Measurements from ENCODE around the gene MYO1E.
"Not testable (repeated sequence)": the region's sequence is repeated elsewhere in the genome, so short reads cannot be mapped to it uniquely, and the experiment has no call there.

Gene MYO1E

DNA sequence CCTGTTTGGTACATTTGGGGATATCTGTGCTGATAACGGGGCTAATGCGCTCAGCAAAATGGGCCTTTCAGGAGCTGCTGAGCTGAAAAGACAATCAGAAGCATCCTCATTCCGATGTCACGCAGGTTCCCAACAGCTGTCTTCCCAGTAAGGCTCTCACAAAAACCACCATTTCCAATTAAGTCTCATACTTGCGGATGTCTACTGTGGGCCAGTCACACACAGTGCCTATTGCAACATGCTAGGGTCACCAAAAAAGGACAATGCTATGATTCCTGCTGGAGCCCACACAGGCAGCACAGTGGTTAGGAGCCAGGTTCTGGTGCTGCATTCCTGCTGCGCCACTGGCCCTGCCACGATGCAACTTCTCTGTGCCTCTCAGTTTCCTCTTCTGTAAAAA lies 182.4 kb downstream of the MYO1E start:
- DNase-seq: no peak

DNA sequence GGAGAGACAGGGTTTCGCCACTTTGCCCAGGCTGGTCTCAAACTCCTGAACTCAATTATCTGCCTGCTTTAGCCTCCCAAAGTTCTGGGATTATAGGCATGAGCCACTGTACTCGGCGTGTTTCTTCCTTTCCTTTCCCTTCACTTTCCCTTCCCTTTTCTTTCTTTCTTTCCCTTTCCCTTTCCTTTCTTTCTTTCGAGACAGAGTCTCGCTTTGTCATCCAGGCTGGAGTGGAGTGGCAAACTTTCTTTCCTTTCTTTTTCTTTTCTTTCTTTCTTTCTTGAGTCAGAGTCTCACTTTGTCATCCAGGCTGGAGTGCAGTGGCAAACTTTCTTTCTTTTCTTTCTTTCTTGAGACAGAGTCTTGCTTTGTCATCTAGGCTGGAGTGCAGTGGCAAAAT lies 183.4 kb downstream of the MYO1E start:
- DNase-seq: no peak

DNA sequence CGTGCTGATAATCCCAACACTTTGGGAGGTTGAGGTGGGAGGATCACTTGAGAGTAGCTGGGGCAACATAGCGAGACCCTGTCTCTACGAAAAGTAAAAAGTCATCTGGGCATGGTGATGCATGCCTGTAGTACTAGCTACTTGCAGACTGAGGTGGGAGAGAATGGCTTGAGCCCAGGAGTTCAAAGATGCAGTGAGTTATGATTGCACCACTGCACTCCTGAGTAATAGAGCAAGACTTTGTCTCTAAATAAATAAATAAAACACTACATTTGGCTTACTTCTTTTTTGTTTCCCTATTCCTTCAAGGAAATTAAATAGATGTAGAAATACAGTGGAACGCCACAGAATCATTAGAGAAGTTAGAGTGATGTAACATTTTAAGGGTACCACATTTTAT lies 186.2 kb downstream of the MYO1E start:
- no peak for DNase-seq

DNA sequence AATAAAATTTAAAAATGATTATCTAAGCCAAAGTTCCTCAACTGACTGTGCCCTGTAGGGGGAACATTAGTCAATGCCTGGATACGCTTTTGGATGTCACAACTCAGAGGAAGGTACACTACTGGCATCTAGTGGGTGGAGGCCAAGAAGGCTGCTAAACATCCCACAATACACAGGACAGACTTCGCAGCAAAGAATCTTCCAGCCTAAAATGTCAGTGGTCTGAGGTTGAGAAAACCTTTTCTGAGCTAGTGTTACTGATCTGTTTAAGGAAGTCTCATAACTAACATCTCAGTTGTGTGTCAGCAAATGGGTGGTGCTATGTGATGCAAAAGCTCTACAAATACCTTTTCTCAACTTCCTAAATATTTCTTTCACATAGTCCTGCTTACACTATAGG lies 186.9 kb downstream of the MYO1E start:
- no peak for DNase-seq

DNA sequence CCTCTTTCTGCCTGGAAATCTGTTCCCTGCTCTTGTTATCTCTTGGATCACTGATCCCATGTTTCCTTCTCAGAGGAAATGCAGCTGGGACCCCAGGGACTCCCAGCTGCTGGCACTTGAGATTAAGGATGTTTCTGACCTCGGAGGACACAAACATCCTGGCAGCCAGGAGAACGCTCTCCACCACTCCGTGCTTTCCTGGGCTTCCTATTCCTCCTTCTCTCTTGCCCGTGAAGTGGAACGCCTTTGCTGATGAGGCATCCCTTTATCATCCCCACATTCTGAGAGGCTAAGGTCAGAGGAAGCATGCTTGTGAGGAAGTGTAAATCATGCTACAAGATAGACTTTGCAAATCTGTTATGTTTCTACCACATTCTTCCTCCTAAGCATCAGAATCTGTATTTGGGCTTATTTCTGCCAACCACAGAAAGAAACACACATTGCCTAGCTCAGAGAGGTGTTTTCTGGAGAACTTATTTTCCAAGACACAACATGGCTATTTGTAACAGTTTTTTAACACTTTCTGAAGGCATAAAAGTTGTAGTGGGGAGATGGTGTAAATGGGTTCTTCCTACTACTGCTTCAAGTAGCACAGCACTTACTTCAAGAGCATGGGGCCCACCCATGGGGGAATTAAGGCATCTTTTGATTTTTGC lies 191.6 kb downstream of the MYO1E start:
- DNase-seq: peak; percentile 73

DNA sequence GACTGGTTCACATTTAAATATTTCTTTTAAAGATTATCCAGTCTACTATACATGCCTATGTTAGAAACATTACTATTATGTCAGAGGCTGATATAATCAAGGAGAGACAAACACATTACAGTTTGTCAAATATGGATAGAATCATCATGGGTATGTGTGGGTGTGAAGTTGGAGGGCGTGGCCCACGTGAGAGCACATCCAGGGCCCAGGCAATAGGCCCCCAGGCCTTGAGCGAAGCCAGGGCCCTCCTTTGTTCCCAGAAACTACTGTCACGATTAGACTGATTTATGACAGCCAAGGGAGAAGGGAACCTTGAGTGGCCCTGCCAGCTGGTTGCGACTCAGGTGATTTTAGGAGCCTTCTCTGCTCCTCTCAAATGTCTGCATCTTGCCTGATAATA lies 193.0 kb downstream of the MYO1E start:
- no peak for DNase-seq

DNA sequence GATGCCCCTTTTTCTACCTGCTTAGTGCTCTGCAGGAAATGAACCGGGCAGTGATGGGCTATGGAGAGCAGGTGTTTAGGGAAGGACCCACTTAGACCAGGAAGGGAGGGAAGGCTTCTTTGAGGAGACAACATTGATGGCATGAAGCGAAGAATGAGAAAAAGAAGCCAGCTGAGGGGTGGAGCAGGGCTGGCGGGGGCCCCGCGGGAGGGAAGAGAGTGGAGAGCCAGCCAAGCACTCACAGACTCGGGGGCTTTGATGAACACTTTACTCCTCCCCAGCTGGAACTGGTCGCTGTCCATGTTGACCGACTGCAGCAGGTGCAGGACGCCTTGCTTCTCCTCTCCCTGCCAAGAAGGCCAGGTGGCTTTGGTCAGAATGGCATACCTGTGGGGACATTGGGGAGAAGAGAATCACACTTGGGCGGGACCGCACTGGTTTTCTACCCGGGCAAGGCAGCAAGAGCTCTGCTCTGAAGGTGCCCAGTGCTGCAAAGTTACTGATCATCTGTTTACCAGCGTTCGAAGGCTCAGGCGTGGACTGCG lies 194.4 kb downstream of the MYO1E start:
- DNase-seq: no peak

DNA sequence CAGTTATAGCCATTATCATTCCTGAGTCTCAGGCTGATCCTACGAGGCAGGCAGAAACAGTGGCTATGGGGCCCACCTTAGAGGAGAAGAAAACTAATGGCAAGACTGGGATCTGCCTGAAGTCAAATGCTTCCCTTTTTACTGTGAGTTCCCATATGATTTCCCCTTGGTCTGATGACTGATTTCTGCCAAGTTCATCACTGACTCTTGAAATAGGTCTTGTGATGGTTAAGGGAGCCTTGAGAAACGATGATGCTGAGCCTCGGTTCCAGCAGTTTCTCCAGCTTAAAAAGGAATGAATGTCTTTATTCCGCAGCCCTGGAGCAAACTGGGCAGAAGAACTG lies 195.4 kb downstream of the MYO1E start:
- no peak for DNase-seq

DNA sequence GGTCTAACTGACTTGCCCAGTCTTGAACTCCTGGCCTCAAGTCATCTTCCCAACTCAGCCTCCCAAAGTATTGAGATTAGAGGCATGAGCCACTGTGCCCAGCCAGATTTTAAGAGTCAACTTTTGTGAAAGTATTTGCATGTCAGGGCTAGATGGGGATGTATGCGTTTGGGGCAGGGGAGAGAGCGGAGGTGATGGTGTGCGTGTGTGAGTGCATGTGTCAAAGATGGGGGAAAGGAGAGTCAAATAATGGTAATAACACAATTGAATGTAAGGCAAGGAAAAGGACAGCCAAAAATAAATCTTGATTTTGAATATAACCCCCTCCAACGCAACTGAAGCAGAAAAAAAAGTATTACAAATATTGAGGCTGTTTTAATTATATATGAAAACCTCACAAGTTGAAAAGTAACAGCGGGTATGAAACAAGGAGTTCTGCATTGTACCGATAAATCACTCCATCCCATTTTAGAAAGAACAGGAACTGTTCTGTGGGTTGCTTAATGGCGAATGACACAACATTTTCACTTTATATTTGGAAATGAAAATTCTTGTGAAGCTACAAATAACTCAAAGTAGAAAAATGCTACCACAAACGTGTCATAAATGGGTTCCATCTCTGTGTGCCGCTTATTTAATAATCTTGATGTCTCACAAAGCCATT lies 195.9 kb downstream of the MYO1E start:
- peak; percentile 43 for DNase-seq

DNA sequence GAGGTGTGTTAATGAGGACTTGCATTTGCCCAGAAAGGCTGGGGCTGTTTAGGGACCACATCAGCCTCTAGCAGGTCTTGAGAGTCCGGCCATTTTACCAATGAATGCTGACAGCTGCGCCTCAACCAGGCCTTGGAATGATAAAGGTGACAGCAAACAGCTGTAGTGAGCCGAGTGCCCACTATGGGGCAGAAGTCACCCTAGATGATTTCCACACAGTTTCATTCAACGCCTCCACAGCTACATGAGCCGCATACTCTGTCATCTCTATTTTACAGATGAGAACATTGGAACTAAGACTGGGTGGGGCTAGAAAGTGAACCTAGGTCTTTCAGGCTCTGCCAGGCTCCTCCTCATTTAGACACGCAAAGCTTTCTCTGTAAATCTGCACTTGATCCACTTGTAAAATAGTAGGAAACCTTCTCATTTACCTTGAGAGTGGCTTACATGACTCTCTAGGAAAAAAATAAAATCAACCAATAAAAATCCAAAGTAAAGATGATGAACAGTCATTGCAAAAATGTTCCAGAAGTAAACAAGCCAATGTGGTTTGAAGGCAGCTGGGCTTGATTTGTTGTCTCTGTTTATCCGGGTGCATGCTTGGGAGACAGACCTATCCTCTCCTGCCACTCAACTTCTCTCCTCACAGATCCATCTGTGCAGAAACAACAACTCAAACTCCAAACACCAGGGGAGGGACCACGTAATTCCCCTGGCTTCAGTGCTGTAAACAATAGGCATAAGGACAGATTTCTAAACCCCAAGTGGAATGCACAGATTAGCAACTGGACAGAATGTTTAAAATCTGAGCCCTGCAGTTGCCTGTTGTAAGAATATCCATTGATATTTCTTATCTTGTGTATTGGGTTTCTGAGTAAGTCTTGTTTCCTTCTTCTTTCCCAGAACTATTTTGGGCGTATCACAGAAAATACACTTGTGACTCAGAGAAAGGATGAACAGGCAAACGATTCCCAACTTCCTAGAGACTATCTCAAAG lies 197.5 kb downstream of the MYO1E start:
- peak; percentile 65 for DNase-seq

DNA sequence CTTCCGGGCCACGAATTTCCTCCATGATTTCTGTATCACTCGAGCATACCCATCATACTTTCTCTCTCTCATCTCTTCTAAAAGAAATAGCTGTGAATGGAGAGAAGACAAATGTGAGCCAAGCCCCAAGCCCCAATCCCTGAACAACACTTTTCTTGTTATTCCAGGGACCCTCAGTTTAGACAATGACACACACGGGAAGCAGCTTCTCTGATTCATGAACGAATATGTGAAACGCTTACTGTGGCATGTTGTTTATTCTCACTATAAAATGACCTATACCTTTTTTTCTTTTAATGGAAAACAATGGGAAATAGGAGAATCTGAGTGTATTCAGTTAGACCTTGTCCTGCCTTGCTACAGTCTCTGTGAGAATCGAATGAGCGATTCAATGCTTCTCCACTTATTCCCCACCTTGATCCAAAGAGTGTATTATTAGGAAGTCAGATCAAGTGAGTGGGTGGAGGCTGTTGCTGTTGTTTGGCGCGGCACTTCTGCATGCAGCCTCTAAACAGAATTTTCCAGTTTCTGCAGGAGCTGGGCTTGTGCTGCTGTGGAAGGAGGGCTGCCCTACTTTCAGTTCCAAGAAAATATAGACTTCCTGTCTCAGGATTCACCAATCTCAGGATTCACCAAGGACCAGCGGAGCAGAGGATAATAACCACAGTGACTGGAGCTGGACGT lies 198.4 kb downstream of the MYO1E start:
- no peak for DNase-seq

DNA sequence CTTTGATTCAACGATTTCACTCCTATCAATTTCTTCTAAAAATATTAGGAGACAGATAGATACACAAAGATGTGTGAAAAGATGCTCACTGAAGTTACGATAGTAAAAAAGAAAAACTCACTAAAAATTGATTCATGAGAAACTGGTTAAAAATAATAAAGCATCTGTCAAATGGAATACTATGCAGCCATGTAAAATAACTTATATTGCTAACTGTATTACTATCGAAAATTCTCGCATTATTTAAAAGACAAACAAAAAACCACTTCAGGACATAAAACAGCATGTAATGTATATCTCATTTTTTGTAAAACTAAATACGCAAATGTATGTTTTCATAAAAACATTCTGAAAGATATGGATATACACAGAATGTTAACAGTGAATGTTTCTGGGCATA lies 199.5 kb downstream of the MYO1E start:
- no peak for DNase-seq

DNA sequence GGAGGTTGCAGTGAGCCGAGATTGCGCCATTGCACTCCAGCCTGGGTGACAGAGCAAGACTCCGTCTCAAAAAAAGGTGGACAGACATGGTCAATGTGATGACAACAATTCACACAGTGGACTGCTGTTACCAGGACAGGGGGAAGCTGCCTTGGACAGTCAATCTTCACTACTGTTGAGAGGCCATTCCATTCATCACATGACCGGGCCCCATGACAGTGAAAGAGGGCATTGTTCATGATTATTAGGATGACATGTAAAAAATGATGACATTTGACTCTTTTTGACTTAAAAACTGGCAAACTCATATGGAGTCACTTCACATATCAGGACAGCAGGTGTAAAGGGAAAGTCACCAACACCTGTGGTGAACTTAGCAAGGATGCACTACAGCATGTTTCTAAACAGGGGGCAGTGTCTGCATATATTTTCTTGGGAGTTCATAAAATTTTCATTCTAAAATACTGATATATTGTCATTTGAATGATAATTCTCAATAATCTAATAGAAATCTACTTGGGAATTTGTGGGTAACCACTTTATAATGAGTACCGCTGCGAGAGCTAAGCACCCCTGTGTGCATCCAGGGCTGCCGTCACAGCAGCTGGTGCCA lies 200.3 kb downstream of the MYO1E start:
- no peak for DNase-seq

DNA sequence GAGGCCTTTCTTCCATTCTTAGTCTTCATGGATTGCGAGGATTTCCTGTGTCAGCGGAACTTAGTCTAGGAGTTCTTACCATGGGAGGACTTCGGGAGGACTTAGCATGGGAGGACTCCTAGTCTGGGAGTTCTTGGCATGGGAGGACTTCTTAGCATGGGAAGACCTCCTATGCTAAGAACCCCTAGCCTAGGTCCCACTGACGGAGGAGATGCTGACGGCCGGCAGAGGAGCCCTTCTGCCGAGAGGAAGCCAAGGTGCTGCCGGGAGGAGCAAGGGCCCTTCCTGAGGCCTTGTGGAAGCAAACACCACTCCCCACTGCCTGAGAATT lies 201.6 kb downstream of the MYO1E start:
- no peak for DNase-seq

DNA sequence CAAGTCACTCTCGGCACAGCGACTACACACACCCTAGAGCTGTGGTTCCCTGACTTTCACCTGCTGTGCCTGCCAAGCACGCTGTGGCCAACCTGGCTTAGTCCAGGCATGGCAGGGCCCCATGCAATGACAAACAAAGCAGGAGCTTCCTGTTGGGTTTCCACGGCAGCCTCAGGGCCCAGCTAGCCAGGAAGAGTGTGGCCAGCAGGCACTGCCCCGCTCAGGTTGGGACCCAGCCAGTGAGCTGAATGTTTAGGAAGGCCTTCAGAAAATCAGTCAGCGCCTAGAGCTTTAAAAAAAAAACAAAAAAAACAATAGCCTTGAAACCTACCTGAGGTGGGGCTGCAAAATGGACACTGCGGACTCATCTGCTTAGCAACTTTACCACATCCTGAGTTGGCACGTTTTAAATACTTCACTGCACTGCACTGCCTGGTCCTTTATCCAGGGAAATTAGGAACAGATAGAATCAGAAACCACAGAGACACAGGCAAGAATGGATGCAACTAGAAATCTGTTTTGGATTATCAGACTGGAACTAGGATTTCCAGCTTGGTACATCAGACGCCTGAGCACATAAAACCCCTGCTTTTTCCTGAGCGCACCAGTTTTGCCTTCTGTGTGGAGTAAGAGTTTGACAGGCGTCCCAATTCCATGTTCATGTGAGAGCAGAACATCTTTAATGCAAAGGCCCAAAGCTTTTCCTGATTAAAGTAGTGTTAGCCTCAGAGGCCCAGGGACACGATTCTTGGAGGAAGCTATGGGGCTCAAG lies 202.2 kb downstream of the MYO1E start:
- peak; percentile 96 for DNase-seq

DNA sequence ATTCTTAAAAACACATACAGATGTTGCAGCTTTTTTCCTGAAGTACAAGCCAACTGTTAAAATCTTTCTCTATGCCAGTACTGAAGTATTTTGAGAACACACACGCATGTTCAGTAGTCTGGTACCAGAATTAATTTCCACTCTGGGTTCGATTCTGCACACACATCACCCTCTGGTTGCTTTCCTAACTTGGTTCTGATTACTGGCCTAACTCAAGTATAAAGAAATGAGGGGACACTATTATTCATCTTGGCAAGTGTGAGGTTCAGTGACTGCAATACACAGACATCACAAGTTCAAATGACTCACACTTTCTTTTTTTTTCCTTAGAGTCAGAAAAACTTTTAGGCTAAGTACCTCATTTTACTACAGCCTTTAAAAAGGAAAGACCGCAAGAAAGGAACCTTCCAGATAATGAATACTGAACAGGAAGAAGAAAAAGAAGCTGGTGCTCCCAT lies 203.4 kb downstream of the MYO1E start:
- DNase-seq: peak; percentile 79

DNA sequence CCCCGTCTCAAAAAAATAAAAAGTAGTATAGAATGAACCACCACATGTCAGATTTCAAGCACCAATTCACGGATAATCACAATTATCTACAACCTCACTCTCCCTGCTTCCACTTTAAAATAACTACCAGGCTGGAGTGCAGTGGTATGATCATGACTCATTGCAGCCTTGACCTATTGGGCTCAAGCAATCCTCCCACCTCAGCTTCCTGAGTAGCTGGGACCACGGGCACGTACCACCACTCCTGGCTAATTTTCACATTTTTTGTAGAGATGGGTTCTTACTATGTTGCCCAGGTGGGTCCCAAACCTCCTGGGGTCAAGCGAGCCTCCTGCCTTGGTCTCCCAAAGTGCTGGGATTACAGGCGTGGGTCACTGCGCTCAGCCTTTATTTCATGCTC lies 204.1 kb downstream of the MYO1E start:
- DNase-seq: no peak

DNA sequence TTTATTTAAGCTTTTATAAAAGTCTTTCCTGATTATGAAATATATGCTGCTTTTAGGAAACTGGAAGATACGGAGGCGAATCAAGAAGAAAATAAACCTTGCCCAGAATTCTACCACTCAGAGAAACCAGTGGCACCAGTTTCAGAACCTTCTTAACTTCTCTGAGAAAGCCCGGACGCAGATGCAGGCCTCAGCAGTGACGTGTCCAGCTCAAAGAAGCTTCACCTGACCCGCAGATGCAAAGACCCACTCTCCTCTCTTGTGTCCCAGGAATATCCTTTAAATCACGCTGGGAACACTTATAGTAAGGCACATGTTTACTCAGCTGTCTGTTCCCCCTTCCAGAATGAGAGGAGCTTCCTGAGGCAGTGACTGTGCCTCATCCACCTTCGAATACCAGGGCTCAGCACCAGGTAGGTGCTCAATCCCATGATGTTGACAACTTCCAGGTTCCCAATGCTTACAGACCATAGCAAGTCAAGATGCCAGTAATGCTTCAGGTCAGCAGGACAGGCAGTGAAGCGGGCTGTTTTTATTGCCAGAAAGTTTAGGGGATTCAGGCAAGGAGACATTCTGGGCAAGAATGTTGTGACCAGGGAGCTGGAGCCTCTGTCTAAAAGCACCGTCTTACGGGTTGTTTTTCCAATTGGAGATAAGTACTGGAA lies 205.9 kb downstream of the MYO1E start:
- no peak for DNase-seq

DNA sequence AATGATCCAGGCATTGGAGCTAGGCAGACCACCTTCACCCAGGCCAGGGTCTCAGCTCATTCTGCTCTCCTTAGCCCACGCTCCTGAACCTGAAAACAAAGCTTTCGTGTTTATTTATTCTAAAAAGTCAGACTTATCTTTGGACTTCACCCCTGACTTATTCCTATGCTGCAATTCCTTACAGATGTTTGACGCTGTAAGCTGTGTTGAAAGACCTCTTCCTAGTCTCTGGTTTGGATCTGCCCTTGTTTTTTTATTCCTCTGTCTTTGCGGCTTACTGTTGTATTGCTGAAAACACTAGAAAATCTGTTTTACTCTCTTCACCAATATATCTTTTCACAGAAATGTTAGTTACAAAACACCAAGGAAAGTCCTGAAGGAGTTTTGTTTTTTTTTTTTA lies 206.5 kb downstream of the MYO1E start:
- no peak for DNase-seq

DNA sequence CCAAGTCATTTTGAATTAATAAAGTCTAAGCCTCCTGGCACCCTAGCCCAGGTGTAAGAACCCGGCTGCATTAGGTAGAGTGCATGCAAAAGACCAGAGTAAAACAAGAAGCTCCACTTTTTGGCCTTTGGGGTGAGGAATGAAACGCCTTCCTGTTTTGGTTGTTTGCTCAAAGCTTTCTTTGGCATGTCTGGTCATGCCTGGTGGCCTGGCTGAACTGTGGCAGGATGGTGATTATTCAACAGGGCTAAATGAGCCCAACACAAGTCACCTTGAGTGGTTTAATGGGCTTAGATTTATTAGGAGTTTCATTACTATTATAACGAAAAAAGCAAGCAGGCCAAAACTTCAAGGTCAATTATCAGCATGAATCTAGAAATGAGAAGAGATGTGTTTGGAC lies 206.9 kb downstream of the MYO1E start:
- DNase-seq: no peak

DNA sequence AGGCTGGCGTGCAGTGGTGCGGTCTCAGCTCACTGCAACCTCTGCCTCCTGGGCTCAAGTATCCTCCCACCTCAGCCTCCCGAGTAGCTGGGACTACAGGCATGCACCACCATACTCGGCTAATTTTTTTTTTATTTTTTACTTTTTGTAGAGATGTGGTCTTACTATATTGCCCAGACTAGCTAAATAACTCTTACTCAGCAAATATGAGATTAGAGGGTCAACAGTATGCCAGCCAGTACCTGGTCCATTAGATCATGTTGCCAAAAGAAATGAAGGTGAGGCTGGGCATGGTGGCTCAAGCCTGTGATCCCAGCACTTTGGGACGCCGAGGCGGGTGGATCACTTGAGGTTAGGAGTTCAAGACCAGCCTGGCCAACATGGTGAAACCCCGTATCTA lies 210.6 kb downstream of the MYO1E start:
- DNase-seq: not testable (repeated sequence)

All from fibroblast of skin of abdomen (primary cell).